HepG2 (cell line): ENCODE results near the gene SPATA33. TPM values are rescaled to one million over a fixed set of nuclear protein-coding genes. Genes with fewer than 3 reads are reported as not detected.

Source experiments
- AHR ChIP-seq: IDR thresholded peaks from 2 replicates; pipeline ENCODE4 v1.6.1; 2018; ENCODE audit warnings: missing genetic modification reagents, missing compliant biosample characterization
- BCL6 ChIP-seq: IDR thresholded peaks from 2 replicates; pipeline ENCODE4 v1.6.1; 2016; ENCODE audit warnings: missing genetic modification reagents, missing compliant biosample characterization
- DR1 ChIP-seq: sonication (generic); formaldehyde crosslinking; IDR thresholded peaks from 2 replicates; pipeline ENCODE4 v1.8.0; 2021; ENCODE audit warnings: mild to moderate bottlenecking, missing genetic modification reagents, inconsistent platforms
- GFI1 ChIP-seq: sonication (generic); formaldehyde crosslinking; IDR thresholded peaks from 2 replicates; pipeline ENCODE4 v1.5.0; 2020; ENCODE audit warnings: missing genetic modification reagents, mild to moderate bottlenecking, borderline replicate concordance
- RORA ChIP-seq: sonication (generic); formaldehyde crosslinking; IDR thresholded peaks from 2 replicates; pipeline ENCODE4 v1.5.0; 2020; ENCODE audit warnings: mild to moderate bottlenecking, missing genetic modification reagents, moderate library complexity
- TBX2 ChIP-seq: sonication (generic); formaldehyde crosslinking; IDR thresholded peaks from 2 replicates; pipeline ENCODE4 v1.5.0; 2020; ENCODE audit warnings: missing genetic modification reagents, mild to moderate bottlenecking, borderline replicate concordance
- ZMAT3 ChIP-seq: sonication (generic); formaldehyde crosslinking; conservative IDR thresholded peaks from 2 replicates; pipeline ENCODE4 v1.7.0; 2021; ENCODE audit warnings: missing genetic modification reagents
- polyA plus RNA-seq, 8 experiments: library from polyadenylated mRNA; depleted of rRNA in 3 of 8; stranded (reverse) in 7 of 8; unstranded in 1 of 8; fragments of >200 nt; fragmentation: Illumina TruSeq in 4 of 8; extraction: Trizol in 4 of 8; gene quantifications; 2 replicates each; pipeline versions ENCODE4 v1.2.1 to v1.2.3, GENCODE V29; 2011 to 2016; ENCODE audit warnings: low read depth in 4 of 8, missing spikeins in 1 of 8, mixed read lengths in 1 of 8; ENCODE audit not compliant: insufficient read depth in 1 of 8
- total RNA-seq, 5 experiments: library from RNA; depleted of rRNA; stranded (reverse); fragments of >200 nt; fragmentation: Illumina TruSeq; extraction: Trizol; gene quantifications; 2 replicates each; pipeline ENCODE4 v1.2.3, GENCODE V29; 2016; ENCODE audit warnings: low read depth in 1 of 5
- TF ChIP-seq, protein P1 (sequence below): sonication (generic); formaldehyde crosslinking; conservative IDR thresholded peaks from 2 replicates; pipeline ENCODE4 v1.4.0; 2020; ENCODE audit warnings: mild to moderate bottlenecking, missing genetic modification reagents, moderate library complexity
- TF ChIP-seq, protein P2 (sequence below): sonication (generic); formaldehyde crosslinking; IDR thresholded peaks from one replicate; pipeline ENCODE4 v1.5.1; 2020; ENCODE audit warnings: mild to moderate bottlenecking, missing genetic modification reagents; ENCODE audit errors: not compliant biosample characterization
- TF ChIP-seq, protein P3 (sequence below): sonication (generic); formaldehyde crosslinking; IDR thresholded peaks from 2 replicates; pipeline ENCODE4 v1.5.1; 2020; ENCODE audit warnings: missing genetic modification reagents, mild to moderate bottlenecking, borderline replicate concordance
- TF ChIP-seq, protein P4 (sequence below): sonication (generic); formaldehyde crosslinking; IDR thresholded peaks from 2 replicates; pipeline ENCODE4 v1.9.0; 2021; ENCODE audit warnings: missing genetic modification reagents, borderline replicate concordance

The SPATA33 gene
- total and polyA plus RNA-seq, 2 of the 13 experiments (the other 11 are each of a cell fraction or from before 2014, with no cell fraction given), result 5.7 to 11.0 TPM

DNA sequence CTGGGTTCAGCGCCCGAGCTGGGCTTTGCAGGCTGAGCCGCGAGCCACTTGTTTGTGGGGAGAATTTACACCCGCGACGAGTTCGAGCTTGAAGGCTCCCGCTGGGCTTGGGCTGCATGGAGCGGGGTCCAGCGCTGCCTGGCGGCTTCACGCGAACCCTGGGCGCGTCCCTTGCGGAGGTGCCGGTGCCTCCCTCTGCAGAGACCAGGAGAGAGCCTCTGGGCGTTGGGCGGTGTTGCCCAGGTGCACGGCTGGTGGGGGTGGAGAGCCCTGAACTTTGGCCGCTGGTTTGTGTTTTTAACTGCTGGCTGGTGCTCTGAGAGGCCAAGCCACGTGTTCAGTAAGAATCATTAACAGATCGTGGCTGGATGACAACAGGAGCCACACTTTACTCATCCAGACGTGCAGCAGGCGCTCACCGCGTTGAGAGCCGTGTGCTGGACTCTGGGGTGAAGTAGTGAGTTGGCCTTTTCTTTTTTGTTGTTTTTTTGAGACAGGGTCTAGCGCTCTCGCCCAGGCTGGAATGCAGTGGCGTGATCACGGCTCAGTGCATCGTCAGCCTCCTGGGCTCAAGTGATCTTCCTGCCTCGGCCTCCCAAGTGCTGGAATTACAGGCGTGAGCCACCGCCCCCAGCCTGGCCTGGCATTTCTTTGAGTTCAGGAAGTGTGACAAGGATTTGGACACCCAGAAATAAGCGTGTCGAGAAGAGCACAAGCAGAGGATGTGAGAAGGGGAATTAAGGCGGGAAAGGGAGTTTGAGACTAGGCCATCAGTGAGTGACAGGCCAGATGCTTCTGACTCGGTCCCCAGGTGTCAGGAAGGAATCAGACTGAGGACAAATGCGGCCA is 29.7 kb downstream of the SPATA33 start (continued):
- TF ChIP-seq, protein P1, sequence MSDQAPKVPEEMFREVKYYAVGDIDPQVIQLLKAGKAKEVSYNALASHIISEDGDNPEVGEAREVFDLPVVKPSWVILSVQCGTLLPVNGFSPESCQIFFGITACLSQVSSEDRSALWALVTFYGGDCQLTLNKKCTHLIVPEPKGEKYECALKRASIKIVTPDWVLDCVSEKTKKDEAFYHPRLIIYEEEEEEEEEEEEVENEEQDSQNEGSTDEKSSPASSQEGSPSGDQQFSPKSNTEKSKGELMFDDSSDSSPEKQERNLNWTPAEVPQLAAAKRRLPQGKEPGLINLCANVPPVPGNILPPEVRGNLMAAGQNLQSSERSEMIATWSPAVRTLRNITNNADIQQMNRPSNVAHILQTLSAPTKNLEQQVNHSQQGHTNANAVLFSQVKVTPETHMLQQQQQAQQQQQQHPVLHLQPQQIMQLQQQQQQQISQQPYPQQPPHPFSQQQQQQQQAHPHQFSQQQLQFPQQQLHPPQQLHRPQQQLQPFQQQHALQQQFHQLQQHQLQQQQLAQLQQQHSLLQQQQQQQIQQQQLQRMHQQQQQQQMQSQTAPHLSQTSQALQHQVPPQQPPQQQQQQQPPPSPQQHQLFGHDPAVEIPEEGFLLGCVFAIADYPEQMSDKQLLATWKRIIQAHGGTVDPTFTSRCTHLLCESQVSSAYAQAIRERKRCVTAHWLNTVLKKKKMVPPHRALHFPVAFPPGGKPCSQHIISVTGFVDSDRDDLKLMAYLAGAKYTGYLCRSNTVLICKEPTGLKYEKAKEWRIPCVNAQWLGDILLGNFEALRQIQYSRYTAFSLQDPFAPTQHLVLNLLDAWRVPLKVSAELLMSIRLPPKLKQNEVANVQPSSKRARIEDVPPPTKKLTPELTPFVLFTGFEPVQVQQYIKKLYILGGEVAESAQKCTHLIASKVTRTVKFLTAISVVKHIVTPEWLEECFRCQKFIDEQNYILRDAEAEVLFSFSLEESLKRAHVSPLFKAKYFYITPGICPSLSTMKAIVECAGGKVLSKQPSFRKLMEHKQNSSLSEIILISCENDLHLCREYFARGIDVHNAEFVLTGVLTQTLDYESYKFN (CRISPR knock-in tag), result peak; percentile 100
- TF ChIP-seq, protein P2, sequence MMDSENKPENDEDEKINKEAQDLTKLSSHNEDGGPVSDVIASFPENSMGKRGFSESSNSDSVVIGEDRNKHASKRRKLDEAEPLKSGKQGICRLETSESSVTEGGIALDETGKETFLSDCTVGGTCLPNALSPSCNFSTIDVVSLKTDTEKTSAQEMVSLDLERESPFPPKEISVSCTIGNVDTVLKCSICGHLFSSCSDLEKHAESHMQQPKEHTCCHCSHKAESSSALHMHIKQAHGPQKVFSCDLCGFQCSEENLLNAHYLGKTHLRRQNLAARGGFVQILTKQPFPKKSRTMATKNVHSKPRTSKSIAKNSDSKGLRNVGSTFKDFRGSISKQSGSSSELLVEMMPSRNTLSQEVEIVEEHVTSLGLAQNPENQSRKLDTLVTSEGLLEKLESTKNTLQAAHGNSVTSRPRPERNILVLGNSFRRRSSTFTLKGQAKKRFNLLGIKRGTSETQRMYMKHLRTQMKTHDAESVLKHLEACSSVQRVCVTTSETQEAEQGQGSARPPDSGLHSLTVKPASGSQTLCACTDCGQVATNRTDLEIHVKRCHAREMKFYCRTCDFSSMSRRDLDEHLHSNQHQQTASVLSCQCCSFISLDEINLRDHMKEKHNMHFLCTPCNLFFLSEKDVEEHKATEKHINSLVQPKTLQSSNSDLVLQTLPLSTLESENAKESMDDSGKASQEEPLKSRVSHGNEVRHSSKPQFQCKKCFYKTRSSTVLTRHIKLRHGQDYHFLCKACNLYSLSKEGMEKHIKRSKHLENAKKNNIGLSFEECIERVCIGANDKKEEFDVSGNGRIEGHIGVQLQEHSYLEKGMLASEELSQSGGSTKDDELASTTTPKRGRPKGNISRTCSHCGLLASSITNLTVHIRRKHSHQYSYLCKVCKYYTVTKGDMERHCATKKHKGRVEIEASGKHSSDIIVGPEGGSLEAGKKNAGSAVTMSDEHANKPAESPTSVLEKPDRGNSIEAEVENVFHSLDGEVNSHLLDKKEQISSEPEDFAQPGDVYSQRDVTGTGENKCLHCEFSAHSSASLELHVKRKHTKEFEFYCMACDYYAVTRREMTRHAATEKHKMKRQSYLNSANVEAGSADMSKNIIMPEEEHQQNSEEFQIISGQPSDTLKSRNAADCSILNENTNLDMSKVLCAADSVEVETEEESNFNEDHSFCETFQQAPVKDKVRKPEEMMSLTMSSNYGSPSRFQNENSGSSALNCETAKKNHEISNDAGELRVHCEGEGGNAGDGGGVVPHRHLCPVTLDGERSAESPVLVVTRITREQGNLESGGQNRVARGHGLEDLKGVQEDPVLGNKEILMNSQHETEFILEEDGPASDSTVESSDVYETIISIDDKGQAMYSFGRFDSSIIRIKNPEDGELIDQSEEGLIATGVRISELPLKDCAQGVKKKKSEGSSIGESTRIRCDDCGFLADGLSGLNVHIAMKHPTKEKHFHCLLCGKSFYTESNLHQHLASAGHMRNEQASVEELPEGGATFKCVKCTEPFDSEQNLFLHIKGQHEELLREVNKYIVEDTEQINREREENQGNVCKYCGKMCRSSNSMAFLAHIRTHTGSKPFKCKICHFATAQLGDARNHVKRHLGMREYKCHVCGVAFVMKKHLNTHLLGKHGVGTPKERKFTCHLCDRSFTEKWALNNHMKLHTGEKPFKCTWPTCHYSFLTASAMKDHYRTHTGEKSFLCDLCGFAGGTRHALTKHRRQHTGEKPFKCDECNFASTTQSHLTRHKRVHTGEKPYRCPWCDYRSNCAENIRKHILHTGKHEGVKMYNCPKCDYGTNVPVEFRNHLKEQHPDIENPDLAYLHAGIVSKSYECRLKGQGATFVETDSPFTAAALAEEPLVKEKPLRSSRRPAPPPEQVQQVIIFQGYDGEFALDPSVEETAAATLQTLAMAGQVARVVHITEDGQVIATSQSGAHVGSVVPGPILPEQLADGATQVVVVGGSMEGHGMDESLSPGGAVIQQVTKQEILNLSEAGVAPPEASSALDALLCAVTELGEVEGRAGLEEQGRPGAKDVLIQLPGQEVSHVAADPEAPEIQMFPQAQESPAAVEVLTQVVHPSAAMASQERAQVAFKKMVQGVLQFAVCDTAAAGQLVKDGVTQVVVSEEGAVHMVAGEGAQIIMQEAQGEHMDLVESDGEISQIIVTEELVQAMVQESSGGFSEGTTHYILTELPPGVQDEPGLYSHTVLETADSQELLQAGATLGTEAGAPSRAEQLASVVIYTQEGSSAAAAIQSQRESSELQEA (CRISPR knock-in tag), result peak; percentile 90
- TF ChIP-seq GFI1 (CRISPR knock-in tag) (peak; percentile 79), AHR (no peak; the same call in 1 of the 2 replicates), RORA (no peak), DR1 (CRISPR knock-in tag) (peak; percentile 96), BCL6 (CRISPR knock-in tag) (peak; percentile 81), TBX2 (CRISPR knock-in tag) (peak; percentile 99), ZMAT3 (CRISPR knock-in tag) (peak; percentile 99)
- TF ChIP-seq, protein P3, sequence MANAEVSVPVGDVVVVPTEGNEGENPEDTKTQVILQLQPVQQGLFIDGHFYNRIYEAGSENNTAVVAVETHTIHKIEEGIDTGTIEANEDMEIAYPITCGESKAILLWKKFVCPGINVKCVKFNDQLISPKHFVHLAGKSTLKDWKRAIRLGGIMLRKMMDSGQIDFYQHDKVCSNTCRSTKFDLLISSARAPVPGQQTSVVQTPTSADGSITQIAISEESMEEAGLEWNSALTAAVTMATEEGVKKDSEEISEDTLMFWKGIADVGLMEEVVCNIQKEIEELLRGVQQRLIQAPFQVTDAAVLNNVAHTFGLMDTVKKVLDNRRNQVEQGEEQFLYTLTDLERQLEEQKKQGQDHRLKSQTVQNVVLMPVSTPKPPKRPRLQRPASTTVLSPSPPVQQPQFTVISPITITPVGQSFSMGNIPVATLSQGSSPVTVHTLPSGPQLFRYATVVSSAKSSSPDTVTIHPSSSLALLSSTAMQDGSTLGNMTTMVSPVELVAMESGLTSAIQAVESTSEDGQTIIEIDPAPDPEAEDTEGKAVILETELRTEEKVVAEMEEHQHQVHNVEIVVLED, result peak; percentile 87
- TF ChIP-seq, protein P4, sequence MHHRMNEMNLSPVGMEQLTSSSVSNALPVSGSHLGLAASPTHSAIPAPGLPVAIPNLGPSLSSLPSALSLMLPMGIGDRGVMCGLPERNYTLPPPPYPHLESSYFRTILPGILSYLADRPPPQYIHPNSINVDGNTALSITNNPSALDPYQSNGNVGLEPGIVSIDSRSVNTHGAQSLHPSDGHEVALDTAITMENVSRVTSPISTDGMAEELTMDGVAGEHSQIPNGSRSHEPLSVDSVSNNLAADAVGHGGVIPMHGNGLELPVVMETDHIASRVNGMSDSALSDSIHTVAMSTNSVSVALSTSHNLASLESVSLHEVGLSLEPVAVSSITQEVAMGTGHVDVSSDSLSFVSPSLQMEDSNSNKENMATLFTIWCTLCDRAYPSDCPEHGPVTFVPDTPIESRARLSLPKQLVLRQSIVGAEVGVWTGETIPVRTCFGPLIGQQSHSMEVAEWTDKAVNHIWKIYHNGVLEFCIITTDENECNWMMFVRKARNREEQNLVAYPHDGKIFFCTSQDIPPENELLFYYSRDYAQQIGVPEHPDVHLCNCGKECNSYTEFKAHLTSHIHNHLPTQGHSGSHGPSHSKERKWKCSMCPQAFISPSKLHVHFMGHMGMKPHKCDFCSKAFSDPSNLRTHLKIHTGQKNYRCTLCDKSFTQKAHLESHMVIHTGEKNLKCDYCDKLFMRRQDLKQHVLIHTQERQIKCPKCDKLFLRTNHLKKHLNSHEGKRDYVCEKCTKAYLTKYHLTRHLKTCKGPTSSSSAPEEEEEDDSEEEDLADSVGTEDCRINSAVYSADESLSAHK (CRISPR knock-in tag), result no peak
